Activated CD4-positive, CD25-positive, alpha-beta regulatory T cell treated with anti-CD3 and anti-CD28 coated beads, Interleukin-2, amount 50 U/mL, for 72 hours (primary cell): ENCODE measurements around the gene ORMDL2.
"Not testable (repeated sequence)": the region's sequence is repeated elsewhere in the genome, so short reads cannot be mapped to it uniquely, and the experiment has no call there.

Source experiments
- DNase-seq: peaks from one replicate; pipeline ENCODE4 v3.0.0; 2021

The ORMDL2 gene

GRCh38 chr12:55861871-55862270 lies 44.0 kb downstream of the ORMDL2 start:
- no peak for DNase-seq

- DNase-seq: no peak
These were observed 44.4 kb downstream of the ORMDL2 start for GRCh38 chr12:55862286-55862685.

- not testable (repeated sequence) for DNase-seq
These were observed 45.1 kb downstream of the ORMDL2 start for GRCh38 chr12:55862931-55863330.

DNA sequence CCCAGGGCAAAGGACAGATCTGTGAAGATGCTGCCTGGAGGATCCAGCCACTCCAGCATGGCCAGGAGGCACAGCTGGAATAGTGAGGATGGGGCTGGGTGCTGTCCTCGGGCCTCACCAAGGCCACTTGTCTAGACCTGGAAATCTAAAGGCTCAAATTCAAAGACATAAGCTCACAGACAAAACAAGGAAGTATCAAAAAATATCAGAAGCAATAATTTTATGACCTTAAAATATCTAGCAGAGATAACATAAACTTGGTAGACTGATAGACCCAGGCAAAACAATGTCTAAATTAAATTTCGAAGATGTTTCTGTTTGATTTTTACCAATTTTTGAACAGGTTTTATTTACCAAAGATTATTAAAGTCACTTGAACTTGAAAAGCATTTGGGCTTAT lies 47.5 kb downstream of the ORMDL2 start:
- DNase-seq: no peak

GRCh38 chr12:55866454-55867004 lies 48.7 kb downstream of the ORMDL2 start:
- DNase-seq: not testable (repeated sequence)
